Neural progenitor cell (in vitro differentiated cells): ENCODE data around the gene MTREX.

ENCODE experiments used
- EZH2 ChIP-seq: fragments of 200-600 bp; sonication (generic); IDR thresholded peaks from 2 replicates; pipeline ENCODE4 v1.6.1; 2017; ENCODE audit warnings: antibody characterized with exemption, mild to moderate bottlenecking, moderate library complexity
- EZH2phosphoT487 ChIP-seq: fragments of 200-600 bp; sonication (generic); IDR thresholded peaks from 2 replicates; pipeline ENCODE4 v1.6.1; 2017; ENCODE audit warnings: antibody characterized with exemption
- TF ChIP-seq, protein P1 (sequence below): fragments of 200-600 bp; sonication (generic); IDR thresholded peaks from 2 replicates; pipeline ENCODE4 v1.5.1; 2017; ENCODE audit warnings: antibody characterized with exemption, mild to moderate bottlenecking

DNA sequence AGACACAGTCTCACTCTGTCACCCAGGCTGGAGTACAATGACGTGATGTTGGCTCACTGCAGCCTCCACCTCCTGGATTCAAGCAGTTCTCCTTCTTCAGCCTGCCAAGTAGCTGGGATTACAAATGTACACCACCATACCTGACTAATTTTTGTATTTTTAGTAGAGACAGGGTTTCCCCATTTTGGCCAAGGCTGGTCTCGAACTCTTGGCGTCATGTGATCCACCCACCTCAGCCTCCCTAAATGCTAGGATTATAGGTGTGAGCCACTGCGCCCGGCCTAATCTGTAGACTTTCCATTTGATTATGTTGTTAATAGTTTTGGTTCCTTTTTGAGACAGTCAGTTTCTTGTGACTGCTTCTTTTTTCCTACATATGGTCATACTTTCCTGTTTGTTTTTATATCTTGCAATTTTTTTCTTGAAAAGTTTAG is 31.0 kb downstream of the MTREX start:
- TF ChIP-seq, protein P1, sequence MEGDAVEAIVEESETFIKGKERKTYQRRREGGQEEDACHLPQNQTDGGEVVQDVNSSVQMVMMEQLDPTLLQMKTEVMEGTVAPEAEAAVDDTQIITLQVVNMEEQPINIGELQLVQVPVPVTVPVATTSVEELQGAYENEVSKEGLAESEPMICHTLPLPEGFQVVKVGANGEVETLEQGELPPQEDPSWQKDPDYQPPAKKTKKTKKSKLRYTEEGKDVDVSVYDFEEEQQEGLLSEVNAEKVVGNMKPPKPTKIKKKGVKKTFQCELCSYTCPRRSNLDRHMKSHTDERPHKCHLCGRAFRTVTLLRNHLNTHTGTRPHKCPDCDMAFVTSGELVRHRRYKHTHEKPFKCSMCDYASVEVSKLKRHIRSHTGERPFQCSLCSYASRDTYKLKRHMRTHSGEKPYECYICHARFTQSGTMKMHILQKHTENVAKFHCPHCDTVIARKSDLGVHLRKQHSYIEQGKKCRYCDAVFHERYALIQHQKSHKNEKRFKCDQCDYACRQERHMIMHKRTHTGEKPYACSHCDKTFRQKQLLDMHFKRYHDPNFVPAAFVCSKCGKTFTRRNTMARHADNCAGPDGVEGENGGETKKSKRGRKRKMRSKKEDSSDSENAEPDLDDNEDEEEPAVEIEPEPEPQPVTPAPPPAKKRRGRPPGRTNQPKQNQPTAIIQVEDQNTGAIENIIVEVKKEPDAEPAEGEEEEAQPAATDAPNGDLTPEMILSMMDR, result no peak
- TF ChIP-seq EZH2 (no peak), EZH2phosphoT487 (no peak)
